Small intestine (tissue), 7 donors: ENCODE results near the gene TPSG1. TPM values are rescaled to one million over a fixed set of nuclear protein-coding genes. Genes with fewer than 3 reads are reported as not detected.
"Not testable (repeated sequence)": the region's sequence is repeated elsewhere in the genome, so short reads cannot be mapped to it uniquely, and the experiment has no call there.

ENCODE experiments used
- DNase-seq, 2 donors: peaks; one replicate each; pipeline versions ENCODE4 v3.0.0 to v3.0.0-alpha.2; 2013
- FAIRE-seq: peaks from 2 replicates; lab custom pipeline; 2012; peaks lifted over from hg19 to GRCh38; lab: Jason Lieb, UNC
- H3K27ac ChIP-seq, 3 donors: one replicate each; pipeline ENCODE4 v1.5.1; 2013; ENCODE audit warnings: low read length in 2 of 3, mild to moderate bottlenecking in 2 of 3, control low read depth in 1 of 3, inconsistent platforms in 1 of 3, low read depth in 1 of 3, moderate library complexity in 1 of 3
- H3K27me3 ChIP-seq, 3 donors: one replicate each; pipeline ENCODE4 v1.6.1; 2013; ENCODE audit warnings: low read length in 3 of 3, inconsistent platforms in 1 of 3; ENCODE audit not compliant: control insufficient read depth in 3 of 3, insufficient read depth in 3 of 3
- H3K36me3 ChIP-seq, 3 donors: one replicate each; pipeline ENCODE4 v1.6.1; 2013; ENCODE audit warnings: low read length in 3 of 3, inconsistent platforms in 1 of 3, low read depth in 1 of 3, mild to moderate bottlenecking in 1 of 3, moderate library complexity in 1 of 3; ENCODE audit not compliant: control insufficient read depth in 3 of 3, insufficient read depth in 2 of 3
- H3K4me1 ChIP-seq, 3 donors: one replicate each; pipeline ENCODE4 v1.6.1; 2013; ENCODE audit warnings: low read length in 2 of 3, inconsistent platforms in 1 of 3, low read depth in 1 of 3, mild to moderate bottlenecking in 1 of 3, moderate library complexity in 1 of 3; ENCODE audit not compliant: control insufficient read depth in 3 of 3, insufficient read depth in 2 of 3
- H3K4me3 ChIP-seq, 3 donors: one replicate each; pipeline ENCODE4 v1.5.1; 2013; ENCODE audit warnings: low read length in 3 of 3, control low read depth in 1 of 3, inconsistent platforms in 1 of 3, low read depth in 1 of 3, mild to moderate bottlenecking in 1 of 3, moderate library complexity in 1 of 3
- H3K9me3 ChIP-seq, 2 donors: one replicate each; pipeline ENCODE4 v1.6.1; 2013; ENCODE audit warnings: low read depth in 1 of 2, low read length in 1 of 2; ENCODE audit not compliant: control insufficient read depth in 2 of 2, insufficient read depth in 1 of 2
- WGBS, 3 donors: extraction: QIAGEN DNeasy Blood & Tissue Kit; methylation state at CpG; one replicate each; pipeline ENCODE4 v1.1.7; 2013; 5-methylcytosine and 5-hydroxymethylcytosine counted together
- polyA plus RNA-seq, 4 donors: library from polyadenylated mRNA; stranded (reverse) in 3 of 4; unstranded in 1 of 4; fragments of 200-250 nt in 3 of 4; fragments of 120-200 nt in 1 of 4; gene quantifications; one replicate each; pipeline versions ENCODE4 v1.2.1 to v1.2.3, GENCODE V29; 2013
- donor health status: healthy with polysubstance abuse.
- donor health status: control.
- donor health status: control.
- donor health status: Bipolar disorder and iron deficiency.
- donor health status: healthy.

Gene TPSG1
- polyA plus RNA-seq, 4 donors = 3.3 to 40.9 (median 14.0) TPM

- WGBS, 3 donors = 55 to 65% (median 62%) methylated on average over 34 to 36 of the region's 36 CpGs
- Histone ChIP-seq H3K4me3 (no peak overlapping the region), H3K27ac (no peak overlapping the region), H3K36me3 (no peaks in the 10 kb centered on the region), H3K9me3 (no peaks in the 10 kb centered on the region), H3K4me1 (no peaks in the 10 kb centered on the region), H3K27me3 (peaks cover 9 to 38% (median 15%) of the 10 kb centered on the region in 3 donors)
- FAIRE-seq (no peak), DNase-seq (no peak)
Measured at GRCh38 chr16:1260101-1260680, 35.1 kb upstream of the TPSG1 start.

- H3K9me3 ChIP-seq = no peaks in the 10 kb centered on the region
- no peaks in the 10 kb centered on the region for H3K4me1 ChIP-seq
- peaks cover 9 to 38% (median 15%) of the 10 kb centered on the region in 3 donors for H3K27me3 ChIP-seq
- H3K4me3 ChIP-seq = no peak overlapping the region
- no peak for FAIRE-seq
- 1 to 22% (median 3%) methylated on average over 11 of the region's 11 CpGs for WGBS, 3 donors
- no peak overlapping the region for H3K27ac ChIP-seq
- DNase-seq = no peak
- no peaks in the 10 kb centered on the region for H3K36me3 ChIP-seq
Measured at GRCh38 chr16:1259760-1260068, 34.6 kb upstream of the TPSG1 start.

GRCh38 chr16:1258906-1259759, 34.1 kb upstream of the TPSG1 start:
- DNase-seq (peak in 1 of 2 donors; percentile 28), FAIRE-seq (no peak)
- H3K4me3 ChIP-seq = no peak overlapping the region
- H3K27me3 ChIP-seq = peaks cover 9 to 38% (median 15%) of the 10 kb centered on the region in 3 donors
- no peaks in the 10 kb centered on the region for H3K9me3 ChIP-seq
- no peaks in the 10 kb centered on the region for H3K36me3 ChIP-seq
- 4 to 14% (median 6%) methylated on average over 33 to 42 of the region's 42 CpGs for WGBS, 3 donors
- H3K27ac ChIP-seq = no peak overlapping the region
- H3K4me1 ChIP-seq = no peaks in the 10 kb centered on the region

- peaks cover 9 to 38% (median 15%) of the 10 kb centered on the region in 3 donors for H3K27me3 ChIP-seq
- 35 to 62% (median 37%) methylated on average over 10 to 12 of the region's 12 CpGs for WGBS, 3 donors
- FAIRE-seq = no peak
- H3K36me3 ChIP-seq = no peaks in the 10 kb centered on the region
- H3K27ac ChIP-seq = no peak overlapping the region
- no peak overlapping the region for H3K4me3 ChIP-seq
- H3K4me1 ChIP-seq = no peaks in the 10 kb centered on the region
- H3K9me3 ChIP-seq = no peaks in the 10 kb centered on the region
- no peak for DNase-seq
Measured at GRCh38 chr16:1258225-1258600, 33.1 kb upstream of the TPSG1 start.

GRCh38 chr16:1257561-1258224, 32.6 kb upstream of the TPSG1 start:
- DNase-seq = no peak
- Histone ChIP-seq H3K27me3 (peaks cover 9 to 38% (median 15%) of the 10 kb centered on the region in 3 donors), H3K36me3 (no peaks in the 10 kb centered on the region), H3K4me1 (no peaks in the 10 kb centered on the region), H3K4me3 (no peak overlapping the region), H3K27ac (no peak overlapping the region), H3K9me3 (no peaks in the 10 kb centered on the region)
- WGBS, 3 donors = 52 to 73% (median 60%) methylated on average over 34 of the region's 34 CpGs
- FAIRE-seq = no peak

GRCh38 chr16:1256874-1257322, 31.8 kb upstream of the TPSG1 start:
- DNase-seq = no peak
- peaks cover 9 to 32% (median 15%) of the 10 kb centered on the region in 3 donors for H3K27me3 ChIP-seq
- H3K27ac ChIP-seq = no peak overlapping the region
- no peak overlapping the region for H3K4me3 ChIP-seq
- no peaks in the 10 kb centered on the region for H3K4me1 ChIP-seq
- H3K36me3 ChIP-seq = no peaks in the 10 kb centered on the region
- no peak for FAIRE-seq
- 69 to 81% (median 75%) methylated on average over 22 of the region's 22 CpGs for WGBS, 3 donors
- H3K9me3 ChIP-seq = no peaks in the 10 kb centered on the region

- not testable (repeated sequence) for H3K36me3 ChIP-seq, FAIRE-seq
Measured at GRCh38 chr16:1256296-1256873, 31.3 kb upstream of the TPSG1 start.

More at GRCh38 chr16:1256296-1256873, 31.3 kb upstream of the TPSG1 start:
- not testable (repeated sequence) for H3K4me1 ChIP-seq, DNase-seq, H3K27ac ChIP-seq, H3K4me3 ChIP-seq, H3K9me3 ChIP-seq
- peaks cover 9 to 27% (median 13%) of the 10 kb centered on the region in 3 donors for H3K27me3 ChIP-seq
- 72 to 83% (median 77%) methylated on average over 20 to 23 of the region's 23 CpGs for WGBS, 3 donors
